ENCODE data around the gene RELL2.

The RELL2 gene

DNA sequence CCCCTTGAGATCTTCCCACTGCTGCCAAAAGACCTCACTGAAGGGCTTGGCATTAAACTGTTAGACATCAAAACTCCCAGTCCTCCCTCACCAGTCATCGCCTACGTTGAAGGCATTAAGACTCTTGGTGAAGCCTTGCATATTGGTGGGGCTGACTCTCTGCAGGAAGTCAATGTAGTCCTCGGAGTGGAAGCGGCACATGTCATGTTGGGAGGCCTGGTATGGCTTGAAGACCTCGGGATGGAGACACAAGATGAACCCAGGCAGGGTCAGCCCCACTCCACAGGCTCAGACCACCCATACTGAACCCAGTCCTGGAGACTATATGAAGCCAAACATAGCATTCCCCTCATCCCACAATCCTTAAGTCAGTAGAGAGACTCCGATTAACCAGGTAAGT lies 2.1 kb upstream of the RELL2 start:
- POLR2A ChIA-PET: interaction anchor here (1.4 kb wide), 1 partner anchor 16 kb away, joined by 4 read pairs; the partner anchor contains the start of gene DIAPH1
- peaks cover 30 to 44% of the 10 kb centered on the region in 2 experiments for H3K36me3 ChIP-seq (ENCODE audit: control insufficient read depth in 2 of 2, insufficient read depth in 1 of 2, low read length in 2 of 2)
- no peak overlapping the region for H3K4me3 ChIP-seq (ENCODE audit: low read depth, low read length)
- H3K4me1 ChIP-seq (ENCODE audit: control insufficient read depth, insufficient read depth, low read length): peaks cover 6% of the 10 kb centered on the region
- H3K27ac ChIP-seq (ENCODE audit: extremely low read depth, low read depth, low read length): no peak overlapping the region
- no peaks in the 10 kb centered on the region for H3K9me3 ChIP-seq (ENCODE audit: control insufficient read depth, insufficient read depth, low read depth, low read length)
- CTCF ChIA-PET: interaction anchor here (0.6 to 12.5 kb wide), 6 partner anchors 15 to 923 kb away, joined by 3 to 125 read pairs (median 4); partner anchors contain the start of gene DIAPH1
- no peak for TF ChIP-seq ZNF785 (tag by site-specific recombination; IDR thresholded peaks at IDR 0.05)
- no peak for TF ChIP-seq ZNF239 (tag by site-specific recombination; IDR thresholded peaks at IDR 0.05)
- TF ChIP-seq ZBTB21 (tag by site-specific recombination; IDR thresholded peaks at IDR 0.05): no peak
- TF ChIP-seq, protein P1, sequence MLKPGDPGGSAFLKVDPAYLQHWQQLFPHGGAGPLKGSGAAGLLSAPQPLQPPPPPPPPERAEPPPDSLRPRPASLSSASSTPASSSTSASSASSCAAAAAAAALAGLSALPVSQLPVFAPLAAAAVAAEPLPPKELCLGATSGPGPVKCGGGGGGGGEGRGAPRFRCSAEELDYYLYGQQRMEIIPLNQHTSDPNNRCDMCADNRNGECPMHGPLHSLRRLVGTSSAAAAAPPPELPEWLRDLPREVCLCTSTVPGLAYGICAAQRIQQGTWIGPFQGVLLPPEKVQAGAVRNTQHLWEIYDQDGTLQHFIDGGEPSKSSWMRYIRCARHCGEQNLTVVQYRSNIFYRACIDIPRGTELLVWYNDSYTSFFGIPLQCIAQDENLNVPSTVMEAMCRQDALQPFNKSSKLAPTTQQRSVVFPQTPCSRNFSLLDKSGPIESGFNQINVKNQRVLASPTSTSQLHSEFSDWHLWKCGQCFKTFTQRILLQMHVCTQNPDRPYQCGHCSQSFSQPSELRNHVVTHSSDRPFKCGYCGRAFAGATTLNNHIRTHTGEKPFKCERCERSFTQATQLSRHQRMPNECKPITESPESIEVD (tag by site-specific recombination; IDR thresholded peaks at IDR 0.05): no peak
- TF ChIP-seq IKZF3 (tag by site-specific recombination; IDR thresholded peaks at IDR 0.05): no peak
- TF ChIP-seq, protein P2, sequence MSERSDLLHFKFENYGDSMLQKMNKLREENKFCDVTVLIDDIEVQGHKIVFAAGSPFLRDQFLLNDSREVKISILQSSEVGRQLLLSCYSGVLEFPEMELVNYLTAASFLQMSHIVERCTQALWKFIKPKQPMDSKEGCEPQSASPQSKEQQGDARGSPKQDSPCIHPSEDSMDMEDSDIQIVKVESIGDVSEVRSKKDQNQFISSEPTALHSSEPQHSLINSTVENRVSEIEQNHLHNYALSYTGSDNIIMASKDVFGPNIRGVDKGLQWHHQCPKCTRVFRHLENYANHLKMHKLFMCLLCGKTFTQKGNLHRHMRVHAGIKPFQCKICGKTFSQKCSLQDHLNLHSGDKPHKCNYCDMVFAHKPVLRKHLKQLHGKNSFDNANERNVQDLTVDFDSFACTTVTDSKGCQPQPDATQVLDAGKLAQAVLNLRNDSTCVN (tag by site-specific recombination; optimal IDR thresholded peaks at IDR 0.05): no peak
- TF ChIP-seq ZNF670 (tag by site-specific recombination; IDR thresholded peaks at IDR 0.05; ENCODE audit: low read depth): no peak
- TF ChIP-seq, protein P3, sequence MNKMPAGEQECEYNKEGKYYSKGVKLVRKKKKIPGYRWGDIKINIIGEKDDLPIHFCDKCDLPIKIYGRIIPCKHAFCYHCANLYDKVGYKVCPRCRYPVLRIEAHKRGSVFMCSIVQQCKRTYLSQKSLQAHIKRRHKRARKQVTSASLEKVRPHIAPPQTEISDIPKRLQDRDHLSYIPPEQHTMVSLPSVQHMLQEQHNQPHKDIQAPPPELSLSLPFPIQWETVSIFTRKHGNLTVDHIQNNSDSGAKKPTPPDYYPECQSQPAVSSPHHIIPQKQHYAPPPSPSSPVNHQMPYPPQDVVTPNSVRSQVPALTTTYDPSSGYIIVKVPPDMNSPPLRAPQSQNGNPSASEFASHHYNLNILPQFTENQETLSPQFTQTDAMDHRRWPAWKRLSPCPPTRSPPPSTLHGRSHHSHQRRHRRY (tag by site-specific recombination; IDR thresholded peaks at IDR 0.05): no peak
- no peak for TF ChIP-seq ZNF664 (tag by site-specific recombination; IDR thresholded peaks at IDR 0.05)

DNA sequence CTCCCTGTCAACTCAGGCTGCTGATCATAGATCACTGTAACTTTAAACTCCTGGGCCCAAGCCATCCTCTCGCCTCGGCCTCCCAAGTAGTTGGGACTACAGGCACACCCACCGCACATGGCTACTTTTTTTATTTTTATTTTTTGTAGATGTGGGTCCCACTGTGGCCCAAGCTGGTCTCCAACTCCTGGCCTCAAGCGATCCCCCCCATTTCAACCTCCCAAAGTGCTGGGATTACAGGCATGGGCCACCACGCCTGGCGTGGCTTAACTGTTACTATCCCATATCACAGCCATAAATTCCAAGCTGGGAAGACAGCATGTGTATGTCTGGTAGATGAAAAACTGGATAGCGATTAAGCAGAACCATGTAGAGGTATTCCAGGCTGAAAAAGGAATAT lies 1.2 kb upstream of the RELL2 start:
- Histone ChIP-seq H3K4me3 (ENCODE audit: low read depth, low read length) (peak overlapping the region; percentile 97), H3K4me1 (ENCODE audit: control insufficient read depth, insufficient read depth, low read length) (peaks cover 6% of the 10 kb centered on the region), H3K9me3 (ENCODE audit: control insufficient read depth, insufficient read depth, low read depth, low read length) (no peaks in the 10 kb centered on the region), H3K36me3 (ENCODE audit: control insufficient read depth in 2 of 2, insufficient read depth in 1 of 2, low read length in 2 of 2) (peaks cover 29 to 39% of the 10 kb centered on the region in 2 experiments), H3K27ac (ENCODE audit: extremely low read depth, low read depth, low read length) (no peak overlapping the region)
- ChIA-PET CTCF (interaction anchor here (0.6 to 12.5 kb wide), 6 partner anchors 16 to 71 kb away, joined by 3 to 125 read pairs (median 8); partner anchors contain the start of gene DIAPH1), POLR2A (interaction anchor here (0.9 to 2.7 kb wide), 11 partner anchors 10 to 333 kb away, joined by 3 to 42 read pairs (median 9); partner anchors contain the start of genes DELE1, DIAPH1, FCHSD1 and RNF14)
- TF ChIP-seq, protein P4, sequence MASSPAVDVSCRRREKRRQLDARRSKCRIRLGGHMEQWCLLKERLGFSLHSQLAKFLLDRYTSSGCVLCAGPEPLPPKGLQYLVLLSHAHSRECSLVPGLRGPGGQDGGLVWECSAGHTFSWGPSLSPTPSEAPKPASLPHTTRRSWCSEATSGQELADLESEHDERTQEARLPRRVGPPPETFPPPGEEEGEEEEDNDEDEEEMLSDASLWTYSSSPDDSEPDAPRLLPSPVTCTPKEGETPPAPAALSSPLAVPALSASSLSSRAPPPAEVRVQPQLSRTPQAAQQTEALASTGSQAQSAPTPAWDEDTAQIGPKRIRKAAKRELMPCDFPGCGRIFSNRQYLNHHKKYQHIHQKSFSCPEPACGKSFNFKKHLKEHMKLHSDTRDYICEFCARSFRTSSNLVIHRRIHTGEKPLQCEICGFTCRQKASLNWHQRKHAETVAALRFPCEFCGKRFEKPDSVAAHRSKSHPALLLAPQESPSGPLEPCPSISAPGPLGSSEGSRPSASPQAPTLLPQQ (tag by site-specific recombination; IDR thresholded peaks at IDR 0.05): peak; percentile 34; the same call in 1 of the 2 replicates
- TF ChIP-seq ZSCAN16 (tag by site-specific recombination; IDR thresholded peaks at IDR 0.05) (no peak), GLIS1 (tag by site-specific recombination; IDR thresholded peaks at IDR 0.05) (peak; percentile 50; the same call in 1 of the 2 replicates), SETDB1 (IDR thresholded peaks at IDR 0.05; ENCODE audit: insufficient read length, low read length) (no peak)

DNA sequence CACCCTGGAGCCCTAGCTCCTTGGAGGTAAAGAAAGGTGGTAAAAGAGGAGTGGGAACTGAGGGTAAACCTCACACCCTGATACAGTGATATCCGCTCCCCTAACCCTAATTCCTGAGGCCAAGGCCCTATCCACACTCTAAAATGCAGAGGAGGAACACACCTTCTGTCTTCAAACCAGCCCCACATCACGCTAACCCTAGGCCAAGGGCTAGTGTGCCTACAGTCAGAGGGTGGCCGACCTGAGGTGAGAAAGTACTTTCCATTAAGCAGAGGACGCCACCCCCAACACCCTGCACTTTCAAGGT lies 738 bp upstream of the RELL2 start:
- Histone ChIP-seq H3K4me1 (ENCODE audit: control insufficient read depth, insufficient read depth, low read length) (peaks cover 6% of the 10 kb centered on the region), H3K4me3 (ENCODE audit: low read depth, low read length) (peak overlapping the region; percentile 97), H3K36me3 (ENCODE audit: control insufficient read depth in 2 of 2, insufficient read depth in 1 of 2, low read length in 2 of 2) (peaks cover 25 to 39% of the 10 kb centered on the region in 2 experiments), H3K27ac (ENCODE audit: extremely low read depth, low read depth, low read length) (peak overlapping the region; percentile 63; the same call in 1 of the 2 replicates), H3K9me3 (ENCODE audit: control insufficient read depth, insufficient read depth, low read depth, low read length) (no peaks in the 10 kb centered on the region)
- TF ChIP-seq ZBTB20 (tag by site-specific recombination; IDR thresholded peaks at IDR 0.05) (peak; percentile 61; the same call in 1 of the 2 replicates), KLF1 (tag by site-specific recombination; IDR thresholded peaks at IDR 0.05) (no peak), ZNF596 (tag by site-specific recombination; IDR thresholded peaks at IDR 0.05) (no peak), PRDM1 (tag by site-specific recombination; IDR thresholded peaks at IDR 0.05) (peak; percentile 72), SP2 (tag by site-specific recombination; IDR thresholded peaks at IDR 0.05) (peak; percentile 26; the same call in 1 of the 2 replicates), ZNF433 (tag by site-specific recombination; IDR thresholded peaks at IDR 0.05; ENCODE audit: low read depth) (no peak), ZNF394 (tag by site-specific recombination; IDR thresholded peaks at IDR 0.05; ENCODE audit: borderline replicate concordance) (0 out of 2 replicates have a peak, but pooled peaks have one; percentile 49), ZBTB48 (tag by site-specific recombination; IDR thresholded peaks at IDR 0.05) (peak; percentile 33; the same call in 1 of the 2 replicates)
- ChIA-PET CTCF (interaction anchor here (0.6 to 12.5 kb wide), 8 partner anchors 13 to 72 kb away, joined by 3 to 125 read pairs (median 5); partner anchors contain the start of gene DIAPH1), POLR2A (interaction anchor here (0.9 to 2.7 kb wide), 13 partner anchors 8 to 333 kb away, joined by 3 to 42 read pairs (median 8); partner anchors contain the start of genes DELE1, DIAPH1, FCHSD1 and RNF14)

Measured in HEK293 (cell line).